ENCODE data around the gene ZMIZ1.
A peak's percentile ranks its signal among the peaks of the same experiment; 100 is the strongest.

ZMIZ1 gene

GRCh38 chr10:79179164-79179956, 110.6 kb downstream of the ZMIZ1 start:
- TF ChIP-seq CTCF (conservative IDR thresholded peaks at IDR 0.05; ENCODE audit: low read depth, low read length): peak; percentile 40
- H3K4me3 ChIP-seq (ENCODE audit: low read length): no peak overlapping the region
- no peak for DNase-seq (ENCODE audit: low read depth)

- no peak for TF ChIP-seq CTCF (conservative IDR thresholded peaks at IDR 0.05; ENCODE audit: low read depth, low read length)
- no peak overlapping the region for H3K4me3 ChIP-seq (ENCODE audit: low read length)
- no peak for DNase-seq (ENCODE audit: low read depth)
Measured at GRCh38 chr10:79179957-79180309, 111.2 kb downstream of the ZMIZ1 start.

- H3K4me3 ChIP-seq (ENCODE audit: low read length): no peak overlapping the region
- no peak for TF ChIP-seq CTCF (conservative IDR thresholded peaks at IDR 0.05; ENCODE audit: low read depth, low read length)
- no peak for DNase-seq (ENCODE audit: low read depth)
Measured at GRCh38 chr10:79180414-79181221, 111.9 kb downstream of the ZMIZ1 start.

GRCh38 chr10:79181227-79181626, 112.5 kb downstream of the ZMIZ1 start:
- DNase-seq (ENCODE audit: low read depth): no peak
- TF ChIP-seq CTCF (conservative IDR thresholded peaks at IDR 0.05; ENCODE audit: low read depth, low read length): no peak
- H3K4me3 ChIP-seq (ENCODE audit: low read length): no peak overlapping the region

- H3K4me3 ChIP-seq (ENCODE audit: low read length): no peak overlapping the region
- TF ChIP-seq CTCF (conservative IDR thresholded peaks at IDR 0.05; ENCODE audit: low read depth, low read length): no peak
- no peak for DNase-seq (ENCODE audit: low read depth)
Measured at GRCh38 chr10:79181698-79182521, 113.1 kb downstream of the ZMIZ1 start.

GRCh38 chr10:79182781-79183467, 114.2 kb downstream of the ZMIZ1 start:
- no peak for DNase-seq (ENCODE audit: low read depth)
- no peak for TF ChIP-seq CTCF (conservative IDR thresholded peaks at IDR 0.05; ENCODE audit: low read depth, low read length)
- H3K4me3 ChIP-seq (ENCODE audit: low read length): no peak overlapping the region

All from retinal pigment epithelial cell (primary cell).